ENCODE results near the gene RSRC1.
"Not testable (repeated sequence)": the region's sequence is repeated elsewhere in the genome, so short reads cannot be mapped to it uniquely, and the experiment has no call there.

The RSRC1 gene

GRCh38 chr3:158098834-158099424 is 11.0 kb upstream of the RSRC1 start:
- Histone ChIP-seq H3K27ac (no peak overlapping the region), H3K4me3 (no peak overlapping the region)

DNA sequence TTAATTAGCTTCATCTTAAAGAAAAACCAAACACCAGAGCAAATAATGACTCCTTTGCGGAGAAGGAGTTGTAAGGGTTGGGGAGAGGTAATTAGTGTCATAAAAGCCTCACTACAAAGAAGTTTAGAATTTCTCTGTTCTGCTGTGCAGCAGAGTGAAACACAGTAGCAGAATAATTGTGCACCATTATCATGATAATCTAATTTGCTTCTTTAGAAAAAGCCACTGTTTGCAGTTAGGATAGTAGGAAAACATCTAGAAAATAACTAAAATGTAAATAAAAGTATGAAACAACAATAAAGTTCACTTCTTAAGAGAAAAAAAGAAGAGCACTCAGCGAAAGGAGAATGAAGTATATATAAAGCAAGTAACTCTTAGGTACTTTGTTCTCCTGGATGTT is 9.2 kb upstream of the RSRC1 start:
- Histone ChIP-seq H3K4me3 (no peak overlapping the region), H3K27ac (no peak overlapping the region)

GRCh38 chr3:158101335-158102241 is 8.3 kb upstream of the RSRC1 start:
- no peak overlapping the region for H3K27ac ChIP-seq
- H3K4me3 ChIP-seq: no peak overlapping the region

- peak overlapping the region in 6 of 7 experiments; percentile 21 to 58 (median 36) for H3K4me3 ChIP-seq
- peak overlapping the region in 6 of 21 experiments; percentile 10 to 85 (median 50) for H3K27ac ChIP-seq
Measured at GRCh38 chr3:158102242-158103080, 7.4 kb upstream of the RSRC1 start.

DNA sequence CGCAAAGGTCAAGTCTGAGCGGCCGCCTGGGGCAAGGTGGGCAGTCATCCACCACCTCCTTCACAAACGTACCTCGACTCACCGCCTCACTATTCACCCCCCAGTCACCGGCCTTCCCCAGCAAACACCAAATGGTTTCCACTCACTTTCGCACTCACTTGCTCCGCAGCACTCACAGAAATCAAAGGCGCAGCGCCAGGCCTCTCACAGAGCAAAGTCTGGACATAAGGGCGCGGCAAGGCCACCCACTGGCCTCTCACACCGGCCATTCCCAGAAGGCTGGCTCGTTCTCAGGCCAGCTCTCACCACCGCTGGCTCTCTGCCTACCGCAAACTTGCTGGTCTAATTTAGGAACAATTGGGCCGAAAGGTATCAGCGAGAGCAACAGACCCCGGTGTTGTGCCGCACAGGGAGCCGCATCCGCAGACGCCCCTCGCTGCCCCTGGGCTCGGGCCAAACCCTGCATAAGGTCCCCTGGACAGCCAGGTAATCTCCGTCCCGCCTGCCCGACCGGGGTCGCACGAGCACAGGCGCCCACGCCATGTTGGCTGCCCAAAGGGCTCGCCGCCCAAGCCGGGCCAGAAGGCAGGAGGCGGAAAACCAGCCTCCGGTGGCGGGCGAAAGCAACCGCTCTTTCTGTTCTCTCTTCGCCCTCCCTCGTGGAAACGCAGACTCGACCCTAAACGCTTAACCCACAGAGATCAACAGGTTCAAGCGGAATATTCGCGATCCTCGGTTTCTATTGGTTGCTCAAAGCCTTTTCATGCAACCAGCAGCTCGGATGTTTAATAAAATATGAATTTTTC is 6.6 kb upstream of the RSRC1 start:
- Histone ChIP-seq H3K4me3 (peak overlapping the region; percentile 21 to 58 (median 34)), H3K27ac (peak overlapping the region in 13 of 21 experiments; percentile 10 to 85 (median 52))

DNA sequence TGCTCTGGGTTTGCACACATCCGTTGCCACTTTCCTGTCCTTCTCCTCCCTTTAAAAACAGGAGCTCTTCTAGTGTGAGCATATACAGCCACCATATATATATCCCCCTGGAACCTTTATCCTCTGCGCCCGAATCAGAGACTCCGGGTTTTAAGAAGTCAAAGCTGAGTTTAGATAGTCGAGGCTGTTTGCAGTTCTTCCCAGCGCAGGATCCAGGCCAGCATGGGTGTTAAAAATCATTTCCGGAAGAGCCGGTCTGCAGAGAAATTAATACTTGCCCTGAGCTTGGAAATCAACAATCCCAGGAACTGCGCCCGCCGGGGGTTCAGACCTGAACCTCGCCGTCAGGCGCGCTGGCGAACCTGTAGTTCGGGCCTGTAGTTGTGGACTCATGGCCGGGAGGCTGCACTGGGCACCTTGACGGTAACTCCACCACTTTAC is 6.0 kb upstream of the RSRC1 start:
- Histone ChIP-seq H3K4me3 (peak overlapping the region; percentile 21 to 58 (median 34)), H3K27ac (peak overlapping the region in 12 of 21 experiments; percentile 10 to 85 (median 70))

DNA sequence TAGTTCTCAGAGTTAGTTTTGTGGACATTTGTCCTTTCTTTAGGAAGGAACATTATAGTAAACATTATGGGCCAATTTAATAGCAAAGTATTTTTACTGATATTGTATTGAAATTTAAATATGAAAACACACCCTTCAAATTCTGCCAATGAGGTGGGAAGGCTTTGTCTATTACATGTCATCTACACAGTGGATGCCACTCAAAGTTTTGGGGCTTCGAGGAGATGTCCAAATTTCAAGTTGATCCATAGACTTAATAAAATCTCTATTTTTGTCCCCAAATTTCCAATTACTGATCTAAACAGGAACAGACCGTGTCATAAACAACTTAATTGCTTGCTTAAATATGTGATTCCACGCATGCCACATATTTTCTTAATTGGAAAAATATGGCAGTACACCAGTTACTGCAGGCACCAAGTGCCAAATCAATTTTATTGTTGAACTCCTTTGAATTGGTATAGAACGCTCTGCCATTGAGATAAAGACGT is 5.4 kb upstream of the RSRC1 start:
- Histone ChIP-seq H3K27ac (peak overlapping the region in 10 of 21 experiments; percentile 24 to 85 (median 74)), H3K4me3 (peak overlapping the region; percentile 29 to 58 (median 44))

GRCh38 chr3:158105119-158105709 is 4.7 kb upstream of the RSRC1 start:
- Histone ChIP-seq H3K27ac (peak overlapping the region in 18 of 21 experiments; percentile 6 to 85 (median 74)), H3K4me3 (peak overlapping the region; percentile 29 to 58 (median 44))

DNA sequence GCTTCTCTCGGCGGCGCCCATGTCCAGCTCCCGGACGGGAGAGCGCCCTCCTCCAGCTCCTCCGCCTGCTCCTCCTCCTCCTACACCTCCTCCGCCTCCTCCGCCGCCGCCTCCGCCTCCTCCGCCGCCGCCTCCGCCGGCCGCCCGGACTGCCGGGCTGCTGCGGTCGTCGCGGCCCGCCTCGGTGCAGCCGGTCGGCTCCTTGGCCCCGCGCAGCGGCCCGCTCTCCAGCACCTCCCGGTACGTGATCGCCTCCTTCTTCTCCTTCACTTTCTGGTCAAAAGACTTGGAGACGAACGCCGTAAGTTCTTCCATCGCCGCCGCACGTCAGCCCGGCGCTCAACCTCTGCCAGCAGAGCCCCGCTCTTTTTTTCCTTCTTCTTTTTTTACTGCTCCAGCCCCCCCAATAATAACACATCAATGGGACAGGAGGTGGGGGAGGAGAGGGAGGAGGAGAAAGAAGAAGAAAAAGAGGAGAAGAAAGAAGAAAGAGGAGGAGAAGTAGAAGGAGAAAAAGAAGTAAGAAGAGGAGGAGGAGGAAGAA is 4.1 kb upstream of the RSRC1 start:
- Histone ChIP-seq H3K4me3 (peak overlapping the region; percentile 29 to 58 (median 44)), H3K27ac (peak overlapping the region in 18 of 21 experiments; percentile 6 to 85 (median 74))

- Histone ChIP-seq H3K4me3 (peak overlapping the region; percentile 29 to 58 (median 44)), H3K27ac (peak overlapping the region in 6 of 21 experiments; percentile 7 to 84 (median 76))
Measured at GRCh38 chr3:158106766-158107471, 3.0 kb upstream of the RSRC1 start.

DNA sequence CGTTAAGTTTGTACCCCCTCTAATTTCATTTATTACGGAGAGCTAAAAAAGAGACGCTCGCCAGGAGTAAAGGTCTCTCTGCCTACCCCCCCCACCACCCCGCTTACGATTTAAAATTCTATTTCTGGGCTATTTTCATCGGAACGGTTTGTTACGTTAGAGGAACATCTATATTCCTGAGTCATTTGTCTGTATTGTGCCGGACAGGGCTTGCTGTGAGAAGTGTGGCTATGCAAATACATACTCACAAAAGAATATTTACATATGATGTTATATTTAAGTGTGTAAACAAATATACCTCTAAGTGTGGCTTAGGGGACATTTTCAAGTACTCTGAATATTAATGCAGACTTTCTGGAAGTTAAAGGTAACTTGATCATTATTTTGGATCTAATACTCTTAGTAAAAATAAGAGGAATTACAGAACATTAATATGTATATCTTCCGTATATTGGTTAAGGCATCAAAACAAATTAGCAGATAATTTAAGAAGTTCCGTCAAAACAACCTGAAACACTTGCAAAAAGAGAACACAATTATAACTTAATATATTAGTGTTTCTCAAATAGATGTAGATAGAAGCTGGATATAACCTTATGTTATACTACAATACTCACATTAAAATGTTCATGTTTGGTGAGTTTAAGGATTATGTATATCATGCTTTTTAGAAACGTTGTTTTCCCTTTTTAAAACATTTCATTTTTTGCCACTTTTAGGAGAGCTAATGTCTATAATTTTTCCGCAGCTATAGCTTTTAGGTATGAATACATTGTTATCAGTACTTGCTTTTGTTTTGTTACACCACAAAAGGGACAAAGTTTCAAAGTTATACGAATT is 2.1 kb upstream of the RSRC1 start:
- no peak overlapping the region for H3K27ac ChIP-seq
- no peak overlapping the region for H3K4me3 ChIP-seq

DNA sequence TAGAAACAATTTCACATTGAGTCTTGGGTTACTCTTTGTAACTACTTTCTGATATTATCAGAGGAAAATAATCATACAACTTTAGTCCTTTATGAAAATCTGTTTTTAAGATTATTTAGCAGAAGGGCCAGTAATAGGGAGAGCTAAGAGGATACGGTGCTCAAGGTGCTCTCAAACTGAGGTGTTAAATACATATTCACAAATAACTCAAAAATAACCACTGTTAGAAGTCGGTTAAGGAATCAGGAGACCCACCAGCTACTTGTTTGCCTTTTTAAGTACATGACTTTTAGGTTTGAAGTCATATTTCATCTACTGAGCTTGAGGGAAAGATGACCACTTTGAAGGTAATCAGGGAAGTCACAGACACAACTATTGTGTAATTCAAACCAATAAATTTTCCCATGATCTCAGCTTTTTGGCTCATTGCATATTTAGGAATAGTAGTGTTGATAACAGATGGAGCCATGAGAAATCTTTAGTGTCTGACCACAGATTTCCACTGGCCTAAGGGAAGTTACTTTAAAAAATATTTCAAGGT is 1.4 kb upstream of the RSRC1 start:
- Histone ChIP-seq H3K4me3 (no peak overlapping the region), H3K27ac (no peak overlapping the region)

- Histone ChIP-seq H3K27ac (peak overlapping the region in 14 of 21 experiments; percentile 70 to 94 (median 80)), H3K4me3 (peak overlapping the region; percentile 68 to 100 (median 91))
Measured at GRCh38 chr3:158109295-158109803, 540 bp upstream of the RSRC1 start.

DNA sequence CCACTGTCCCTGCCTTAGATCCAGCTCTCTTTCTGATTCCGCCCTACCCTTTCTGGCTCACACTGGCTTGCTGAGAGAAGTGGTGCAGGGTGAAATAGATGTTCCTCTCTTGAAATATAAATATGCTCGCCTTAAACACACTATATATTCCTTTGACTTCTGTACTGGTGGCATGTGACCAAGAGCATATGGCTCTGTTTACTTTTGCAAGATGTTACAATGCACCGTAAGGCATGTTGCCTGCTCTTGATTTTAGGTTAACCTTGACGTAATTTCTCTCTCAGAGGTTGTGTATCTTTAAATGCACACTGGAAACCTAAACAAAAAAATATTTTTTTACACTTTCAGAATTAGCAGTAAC is 749 bp downstream of the RSRC1 start:
- Histone ChIP-seq H3K4me3 (peak overlapping the region; percentile 68 to 100 (median 91)), H3K27ac (peak overlapping the region in 19 of 21 experiments; percentile 60 to 94 (median 80))

- no peak overlapping the region for H3K4me3 ChIP-seq
- H3K27ac ChIP-seq: no peak overlapping the region
Measured at GRCh38 chr3:158111861-158112260, 2.0 kb downstream of the RSRC1 start.

DNA sequence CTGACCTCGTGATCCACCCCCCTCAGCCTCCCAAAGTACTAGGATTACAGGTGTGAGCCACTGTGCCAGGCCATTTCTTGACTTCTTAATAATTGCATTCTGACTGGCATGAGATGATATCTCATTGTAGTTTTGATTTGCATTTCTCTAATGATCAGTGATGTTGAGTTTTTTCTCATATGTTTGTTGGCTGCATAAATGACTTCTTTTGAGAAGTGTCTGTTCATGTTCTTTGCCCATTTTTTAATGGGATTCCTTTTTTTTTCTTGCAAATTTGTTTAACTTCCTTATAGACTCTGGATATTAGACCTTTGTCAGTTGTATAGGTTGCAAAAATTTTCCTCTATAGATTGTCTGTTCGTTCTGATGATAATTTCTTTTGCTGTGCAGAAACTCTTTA is 3.7 kb downstream of the RSRC1 start:
- H3K4me3 ChIP-seq, H3K27ac ChIP-seq: not testable (repeated sequence)

Measured in skin epidermis (tissue), 12 donors.